Type B pancreatic cell (in vitro differentiated cells): ENCODE measurements around the gene ZSWIM3. TPM values are rescaled to one million over a fixed set of nuclear protein-coding genes. Genes with fewer than 3 reads are reported as not detected.

Experiments used
- DNase-seq: peaks from one replicate; pipeline ENCODE4 v3.0.0; 2021; ENCODE audit warnings: mixed read lengths; ENCODE audit not compliant: unreplicated experiment; ENCODE audit errors: extremely low spot score
- H3K27ac Mint-ChIP-seq: 2 replicates; pipeline ENCODE4 v1.8.0; 2021; ENCODE audit warnings: mild to moderate bottlenecking, mixed read lengths
- H3K27me3 Mint-ChIP-seq: 2 replicates; pipeline ENCODE4 v1.8.0; 2021; ENCODE audit warnings: mixed read lengths
- H3K36me3 Mint-ChIP-seq: 2 replicates; pipeline ENCODE4 v1.8.0; 2021; ENCODE audit warnings: mixed read lengths
- H3K4me1 Mint-ChIP-seq: one replicate; pipeline ENCODE4 v1.8.0; 2021; ENCODE audit warnings: mixed read lengths; ENCODE audit not compliant: unreplicated experiment
- H3K4me3 Mint-ChIP-seq: 2 replicates; pipeline ENCODE4 v1.8.0; 2021; ENCODE audit warnings: mild to moderate bottlenecking, mixed read lengths
- H3K9me3 Mint-ChIP-seq: 2 replicates; pipeline ENCODE4 v1.8.0; 2021; ENCODE audit warnings: mixed read lengths
- CTCF ChIP-seq: fragments of 200-600 bp; sonication (generic); conservative IDR thresholded peaks from 2 replicates; pipeline ENCODE4 v1.5.0; 2021; ENCODE audit warnings: antibody characterized with exemption, mild to moderate bottlenecking
- total RNA-seq: library from RNA; stranded (reverse); gene quantifications from 2 replicates; pipeline ENCODE4 v1.2.1, GENCODE V29; 2021; ENCODE audit warnings: low replicate concordance

The ZSWIM3 gene
- total RNA-seq, 1 donor from 2014 or later: 4.7 TPM

GRCh38 chr20:45853484-45853883 lies 3.9 kb upstream of the ZSWIM3 start:
- H3K36me3 Mint-ChIP-seq: no peaks in the 10 kb centered on the region
- peaks cover 15% of the 10 kb centered on the region for H3K4me1 Mint-ChIP-seq
- no peaks in the 10 kb centered on the region for H3K27me3 Mint-ChIP-seq
- peak overlapping the region; percentile 19 for H3K4me3 Mint-ChIP-seq
- no peak for DNase-seq
- no peak for TF ChIP-seq CTCF
- H3K9me3 Mint-ChIP-seq: no peaks in the 10 kb centered on the region
- H3K27ac Mint-ChIP-seq: no peak overlapping the region

GRCh38 chr20:45857882-45858216 lies 435 bp downstream of the ZSWIM3 start:
- no peak for DNase-seq
- Mint-ChIP-seq H3K4me1 (peaks cover 25% of the 10 kb centered on the region), H3K9me3 (no peaks in the 10 kb centered on the region), H3K27me3 (no peaks in the 10 kb centered on the region), H3K36me3 (no peaks in the 10 kb centered on the region), H3K27ac (peak overlapping the region; percentile 90), H3K4me3 (peak overlapping the region; percentile 96)
- no peak for TF ChIP-seq CTCF

GRCh38 chr20:45859916-45860315 lies 2.5 kb downstream of the ZSWIM3 start:
- no peak for DNase-seq
- Mint-ChIP-seq H3K27ac (no peak overlapping the region), H3K9me3 (no peaks in the 10 kb centered on the region), H3K4me1 (peaks cover 31% of the 10 kb centered on the region), H3K36me3 (peaks cover 4% of the 10 kb centered on the region), H3K4me3 (no peak overlapping the region), H3K27me3 (no peaks in the 10 kb centered on the region)
- TF ChIP-seq CTCF: no peak

GRCh38 chr20:45860560-45861220 lies 3.3 kb downstream of the ZSWIM3 start:
- H3K4me1 Mint-ChIP-seq: peaks cover 31% of the 10 kb centered on the region
- H3K36me3 Mint-ChIP-seq: peaks cover 4% of the 10 kb centered on the region
- H3K27ac Mint-ChIP-seq: peak overlapping the region; percentile 7
- H3K27me3 Mint-ChIP-seq: no peaks in the 10 kb centered on the region
- no peak for DNase-seq
- H3K4me3 Mint-ChIP-seq: peak overlapping the region; percentile 27
- H3K9me3 Mint-ChIP-seq: no peaks in the 10 kb centered on the region
- no peak for TF ChIP-seq CTCF

GRCh38 chr20:45861221-45862075 lies 4.0 kb downstream of the ZSWIM3 start:
- H3K4me1 Mint-ChIP-seq: peaks cover 30% of the 10 kb centered on the region
- no peak for DNase-seq
- no peak for TF ChIP-seq CTCF
- no peaks in the 10 kb centered on the region for H3K9me3 Mint-ChIP-seq
- peaks cover 4% of the 10 kb centered on the region for H3K36me3 Mint-ChIP-seq
- peak overlapping the region; percentile 7 for H3K27ac Mint-ChIP-seq
- H3K27me3 Mint-ChIP-seq: no peaks in the 10 kb centered on the region
- no peak overlapping the region for H3K4me3 Mint-ChIP-seq
